Tongue (tissue), 2 donors: ENCODE measurements around the gene YBEY. TPM values are rescaled to one million over a fixed set of nuclear protein-coding genes. Genes with fewer than 3 reads are reported as not detected.
"Not testable (repeated sequence)": the region's sequence is repeated elsewhere in the genome, so short reads cannot be mapped to it uniquely, and the experiment has no call there.

Experiments used
- DNase-seq: peaks from one replicate; pipeline ENCODE4 v3.0.0-alpha.2; 2015
- total RNA-seq: library from RNA; depleted of rRNA; stranded (reverse); fragments of >200 nt; gene quantifications from one replicate; pipeline ENCODE4 v1.2.3, GENCODE V29; 2014

Gene YBEY
- total RNA-seq = 10.9 TPM

GRCh38 chr21:46285761-46286647 is at the start of gene YBEY:
TSS of gene YBEY (plus strand) at chr21:46286342. CDS start at chr21:46286914, 572 bp downstream.
- peak; percentile 96 for DNase-seq

DNA sequence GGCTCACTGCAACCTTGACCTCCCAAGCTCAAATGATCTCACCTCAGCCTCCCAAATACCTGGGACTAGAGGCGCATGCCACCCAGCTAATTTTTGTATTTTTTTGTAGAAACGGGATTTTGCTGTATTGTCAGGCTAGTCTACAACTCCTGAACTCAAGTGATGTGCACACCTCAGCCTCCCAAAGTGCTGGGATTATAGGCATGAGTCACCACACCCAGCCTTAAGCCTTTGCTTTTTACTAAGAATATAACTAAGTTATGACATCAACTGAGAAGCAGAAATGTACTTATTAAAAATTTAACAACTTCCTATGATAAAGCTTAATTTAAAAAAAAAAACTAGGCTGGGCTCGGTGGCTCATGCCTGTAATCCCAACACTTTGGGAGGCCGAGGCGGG is 48.7 kb upstream of the YBEY start:
- DNase-seq = no peak

DNA sequence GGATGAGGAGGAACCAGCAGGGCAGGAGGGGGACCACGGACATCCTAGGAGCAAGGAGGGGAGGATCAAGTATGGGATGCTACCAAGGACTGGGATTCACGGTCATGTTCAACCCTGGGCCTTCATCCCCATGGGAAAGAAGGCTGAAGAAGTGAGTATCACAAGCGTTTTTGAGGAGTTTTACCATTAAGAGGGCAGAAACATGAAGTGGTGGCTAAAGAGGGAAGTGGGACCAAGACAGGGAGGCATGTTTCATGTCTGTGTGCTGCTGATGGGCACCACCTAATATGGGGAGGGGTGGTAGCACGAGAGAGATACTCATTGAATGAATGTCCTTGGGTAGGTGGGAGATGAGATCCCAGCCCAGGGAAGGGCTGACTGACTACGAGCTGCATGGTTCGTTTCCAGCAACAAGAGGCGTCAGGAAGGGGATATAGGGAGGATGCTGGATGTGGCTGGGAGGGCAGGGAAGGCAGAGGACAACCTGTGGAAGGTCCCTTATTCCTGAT is 46.3 kb upstream of the YBEY start:
- no peak for DNase-seq

DNA sequence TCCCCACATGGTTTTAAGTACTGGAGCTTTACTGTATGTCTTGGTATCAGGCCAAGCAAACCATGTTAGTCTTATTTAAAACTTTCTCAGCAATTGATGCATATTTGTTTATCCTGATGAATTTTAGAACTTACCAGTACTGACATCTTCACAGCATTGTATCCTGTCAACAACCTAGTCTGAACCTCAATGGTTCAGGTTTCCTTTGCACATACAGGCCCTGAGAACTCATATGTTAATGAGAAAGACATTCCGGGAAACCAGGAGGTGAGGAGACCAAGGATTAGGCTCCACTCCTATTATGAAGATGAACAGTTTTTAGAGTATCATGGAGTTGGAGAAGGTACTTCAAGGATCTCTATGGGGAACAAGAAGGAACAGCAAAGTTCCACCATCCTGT is 44.6 kb upstream of the YBEY start:
- DNase-seq = not testable (repeated sequence)

DNA sequence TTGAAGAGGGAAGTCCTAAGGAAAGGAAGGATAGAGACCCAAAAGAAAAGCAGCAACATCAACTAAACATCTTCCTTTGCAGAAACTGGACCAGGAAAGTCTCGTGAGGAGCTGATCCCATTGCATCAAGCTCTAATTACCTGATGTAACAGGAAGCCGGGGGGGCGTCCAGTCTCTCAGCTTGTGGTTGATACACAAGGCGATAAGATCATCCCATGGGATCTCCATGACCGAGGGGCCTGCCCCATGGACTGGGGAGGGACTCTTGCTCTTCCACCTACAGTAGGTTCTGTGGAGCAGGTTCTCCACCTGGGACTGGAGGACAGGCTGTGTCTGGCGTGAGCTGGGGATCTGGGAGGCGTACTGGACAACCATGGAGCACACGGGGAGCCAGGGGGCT is 42.8 kb upstream of the YBEY start:
- DNase-seq = no peak

- DNase-seq = no peak
Measured at GRCh38 chr21:46243960-46244361, 42.2 kb upstream of the YBEY start.

DNA sequence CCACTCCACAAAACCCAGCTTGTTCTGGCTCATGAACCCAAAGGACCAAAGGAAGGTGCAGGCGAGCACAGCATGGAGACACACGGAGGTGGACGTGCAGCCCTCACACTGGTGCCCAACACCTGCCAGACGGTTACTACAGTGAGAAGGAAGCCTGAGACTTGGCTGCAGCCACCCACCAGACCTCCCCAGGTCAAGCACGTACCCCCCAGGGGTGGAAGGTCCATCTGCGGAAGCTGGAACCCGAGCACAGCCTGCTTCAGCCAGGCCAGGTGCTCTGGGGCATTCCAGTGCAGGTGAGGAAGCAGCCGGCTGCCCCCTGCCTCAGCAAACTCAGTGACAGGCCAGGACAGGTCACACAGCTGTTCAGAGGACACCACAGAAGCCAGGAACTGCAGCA is 41.5 kb upstream of the YBEY start:
- no peak for DNase-seq

GRCh38 chr21:46245213-46245915 is 40.8 kb upstream of the YBEY start:
- DNase-seq = no peak

DNA sequence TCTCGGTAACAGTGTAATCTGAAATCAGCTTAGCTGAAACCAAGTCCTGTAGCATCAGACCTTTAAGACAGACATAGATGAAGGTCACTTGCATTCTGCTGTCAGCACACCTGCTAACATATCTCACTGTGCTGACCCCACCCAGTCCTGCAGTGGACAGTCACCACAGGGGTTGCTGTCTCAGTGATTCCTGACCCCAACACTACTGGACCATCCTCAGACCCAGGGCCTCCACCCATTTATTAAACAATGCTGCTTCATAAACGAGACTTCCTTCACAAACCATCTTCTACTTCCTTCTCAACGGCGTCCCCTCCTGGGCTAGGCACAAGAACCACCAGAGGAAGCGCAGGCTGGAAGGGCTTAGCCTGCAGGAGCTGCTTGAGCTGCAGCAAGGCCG is 39.8 kb upstream of the YBEY start:
- DNase-seq = no peak

DNA sequence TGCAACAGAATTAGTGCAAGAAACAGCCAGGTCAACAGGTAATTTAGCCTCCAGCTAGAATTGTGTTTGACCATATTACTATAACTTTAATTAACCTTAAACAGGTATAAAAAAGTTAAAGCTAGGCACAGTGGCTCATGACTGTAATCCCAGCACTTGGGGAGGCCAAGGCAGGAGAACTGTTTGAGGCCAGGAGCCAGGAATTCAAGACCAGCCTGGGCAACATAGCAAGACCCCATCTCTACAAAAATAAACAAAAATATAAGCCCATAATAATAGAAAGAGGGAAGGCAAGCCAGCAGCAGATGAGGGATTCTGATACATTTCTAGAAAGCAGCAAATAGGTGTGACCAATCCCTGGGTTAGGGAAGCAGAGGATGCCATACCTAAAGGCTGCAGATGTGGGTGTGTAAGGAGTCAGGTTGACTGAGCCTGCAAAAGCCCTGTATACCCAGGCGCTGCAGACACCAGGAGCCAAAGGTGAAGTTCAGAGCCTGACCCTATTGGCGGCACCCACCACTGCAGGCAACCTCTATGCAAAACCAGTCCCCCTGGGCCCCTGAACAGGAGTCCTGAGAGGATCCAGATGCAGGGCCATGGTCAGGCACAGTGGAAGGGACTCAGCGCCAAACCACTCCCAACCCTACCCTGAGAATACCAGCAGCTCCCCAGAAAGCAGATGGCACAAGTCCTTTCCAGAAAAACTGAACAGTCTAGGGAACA is 38.3 kb upstream of the YBEY start:
- DNase-seq = no peak

GRCh38 chr21:46248422-46248782 is 37.7 kb upstream of the YBEY start:
- DNase-seq = no peak

GRCh38 chr21:46248827-46249226 is 37.3 kb upstream of the YBEY start:
- no peak for DNase-seq

GRCh38 chr21:46250146-46250725 is 35.9 kb upstream of the YBEY start:
- no peak for DNase-seq

DNA sequence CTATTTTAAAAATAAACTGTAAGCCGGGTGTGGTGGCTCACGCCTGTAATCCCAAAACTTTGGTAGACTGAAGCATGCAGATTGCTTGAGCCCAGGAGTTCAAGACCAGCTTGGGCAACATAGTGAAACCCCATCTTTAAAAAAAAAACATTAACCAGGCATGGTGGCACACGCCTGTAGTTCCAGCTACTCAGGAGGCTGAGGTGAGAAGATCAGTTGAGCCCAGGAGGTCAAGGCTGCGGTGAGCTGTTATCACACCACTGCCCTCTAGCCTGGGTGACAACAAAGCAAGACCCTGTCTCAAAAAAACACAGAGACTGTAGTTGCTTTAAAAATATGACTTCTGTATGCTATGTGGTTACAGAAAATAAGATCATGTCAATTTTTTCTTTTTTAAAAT is 33.3 kb upstream of the YBEY start:
- no peak for DNase-seq

- no peak for DNase-seq
Measured at GRCh38 chr21:46253610-46254124, 32.5 kb upstream of the YBEY start.

GRCh38 chr21:46254208-46254975 is 31.8 kb upstream of the YBEY start:
- DNase-seq = no peak

DNA sequence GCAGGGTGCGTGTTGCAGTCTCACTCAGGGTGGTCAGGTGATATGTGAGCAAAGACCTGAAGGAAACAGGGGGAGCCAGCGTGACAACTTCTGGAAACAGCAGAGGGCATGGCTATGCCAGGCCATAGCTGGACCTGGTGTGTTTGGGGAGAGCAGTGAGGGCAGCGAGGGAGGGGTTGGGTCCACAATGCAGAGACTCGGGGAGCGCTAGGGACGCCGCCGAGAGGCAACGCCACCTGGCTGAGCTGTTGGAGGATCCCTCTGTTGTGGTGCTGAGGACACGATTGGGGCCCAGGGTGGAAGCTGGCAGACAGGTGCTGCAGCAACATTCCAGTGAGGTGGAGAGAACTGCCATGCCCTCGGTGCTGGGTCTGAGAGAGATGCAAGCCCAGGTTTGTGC is 31.0 kb upstream of the YBEY start:
- DNase-seq = no peak

DNA sequence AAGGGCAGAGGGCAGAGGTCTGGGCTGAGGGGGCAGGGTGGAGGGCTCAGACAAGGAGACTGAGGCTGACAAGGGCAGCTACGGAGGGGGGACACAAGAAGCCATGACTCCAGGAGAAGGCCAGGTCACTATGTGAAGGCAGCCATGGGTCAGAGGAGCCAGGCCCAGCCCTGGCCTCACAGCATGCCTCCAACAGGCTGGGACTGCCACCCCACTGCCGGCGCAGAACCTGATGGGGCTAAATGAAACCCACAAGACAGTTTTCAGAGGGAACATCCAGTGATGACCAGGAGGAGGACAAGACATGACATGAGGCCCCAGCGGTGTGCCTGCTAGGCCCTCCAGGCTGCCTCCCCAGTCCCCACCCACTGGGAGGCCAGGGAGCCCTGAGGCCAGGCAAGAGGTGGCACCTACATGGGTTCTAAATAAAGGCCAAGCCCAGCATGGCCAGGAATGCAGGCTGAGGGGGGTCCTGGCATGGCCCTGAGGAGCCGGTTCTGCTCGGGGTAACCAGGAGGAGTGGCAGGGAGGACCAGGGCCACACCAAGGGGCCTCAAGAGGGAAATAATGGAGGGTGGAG is 30.3 kb upstream of the YBEY start:
- DNase-seq = no peak

DNA sequence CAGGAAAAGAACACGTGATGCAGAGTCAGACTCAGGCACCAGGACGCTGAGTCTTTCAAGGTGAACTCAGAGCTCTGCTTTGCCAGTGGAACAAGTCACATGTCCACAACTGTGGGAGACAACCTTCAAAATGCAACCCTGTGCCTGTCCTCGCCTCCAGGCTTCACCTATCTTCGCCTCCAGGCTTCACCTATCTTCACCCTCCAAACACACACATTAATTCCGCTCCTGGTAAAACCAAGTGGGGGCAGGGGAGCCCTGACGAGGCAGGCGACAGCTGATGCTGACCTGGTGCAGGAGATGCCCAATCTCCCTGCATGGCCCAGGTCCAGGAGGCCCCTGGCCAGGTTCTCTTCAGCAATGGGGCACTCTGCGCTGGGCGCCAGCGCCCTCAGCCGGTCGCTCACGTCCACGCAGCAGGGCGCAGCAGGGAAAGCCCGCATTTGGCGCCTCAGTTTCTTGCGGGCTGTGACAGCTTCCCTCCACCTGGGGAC is 29.6 kb upstream of the YBEY start:
- DNase-seq = no peak

DNA sequence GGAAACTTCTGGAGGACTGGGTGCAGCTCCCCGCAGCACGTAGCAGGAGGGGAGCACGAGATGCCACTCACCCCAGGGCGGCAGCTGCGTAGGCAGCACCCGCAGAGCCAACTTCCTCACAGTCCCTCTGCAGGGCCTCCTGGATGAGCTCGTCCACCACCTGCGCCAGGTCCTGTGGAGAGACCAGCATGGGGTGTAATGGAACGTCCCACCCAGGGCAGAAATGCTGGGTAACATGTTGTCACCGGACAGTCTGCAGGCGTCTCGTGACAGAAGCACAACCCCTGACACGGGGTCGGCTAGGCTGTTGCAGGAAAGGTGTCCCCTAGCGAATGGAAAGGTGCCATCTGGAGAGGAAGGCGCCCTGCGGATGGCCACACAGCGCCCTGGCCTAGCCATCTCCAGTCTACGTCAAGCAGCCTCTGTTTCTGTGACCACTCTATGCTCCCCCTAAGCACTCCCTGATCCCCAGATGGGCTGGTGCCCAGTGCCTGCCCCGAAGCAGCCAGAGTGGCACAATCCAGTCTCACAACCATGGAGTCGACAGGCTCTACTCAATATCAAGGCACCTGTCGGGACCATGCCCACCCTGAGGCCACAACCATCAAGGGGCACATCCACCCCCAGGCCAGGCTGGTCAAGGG is 22.0 kb upstream of the YBEY start:
- DNase-seq = no peak
